OCI-LY1 (cell line): ENCODE measurements around the gene NOS3.
"Not testable (repeated sequence)": the region's sequence is repeated elsewhere in the genome, so short reads cannot be mapped to it uniquely, and the experiment has no call there.

Source experiments
- H2AFZ ChIP-seq: fragments of 200-600 bp; sonication (generic), shearing (Covaris generic); 2 replicates; pipeline ENCODE4 v1.6.0; 2014; ENCODE audit warnings: antibody characterized with exemption, mild to moderate bottlenecking, low read length
- H3F3A ChIP-seq: fragments of 200-600 bp; sonication (generic), shearing (Covaris generic); 2 replicates; pipeline ENCODE4 v1.6.0; 2014; ENCODE audit warnings: mild to moderate bottlenecking, antibody characterized with exemption, low read length, moderate library complexity; ENCODE audit not compliant: insufficient read depth
- H3K27ac ChIP-seq: fragments of 200-600 bp; sonication (generic); 2 replicates; pipeline ENCODE4 v1.5.1; 2014; ENCODE audit warnings: low read length, mixed run types, mild to moderate bottlenecking, low read depth; ENCODE audit not compliant: poor library complexity, severe bottlenecking
- H3K27me3 ChIP-seq: fragments of 200-600 bp; sonication (generic); 2 replicates; pipeline ENCODE4 v1.6.0; 2014; ENCODE audit warnings: antibody characterized with exemption, mild to moderate bottlenecking, low read length, moderate library complexity; ENCODE audit not compliant: insufficient read depth
- H3K36me3 ChIP-seq: fragments of 200-600 bp; sonication (generic); 2 replicates; pipeline ENCODE4 v1.6.1; 2014; ENCODE audit warnings: mild to moderate bottlenecking, antibody characterized with exemption, low read length, moderate library complexity, mixed read lengths; ENCODE audit not compliant: insufficient read depth
- H3K4me1 ChIP-seq: fragments of 200-600 bp; sonication (generic); 2 replicates; pipeline ENCODE4 v1.5.1; 2014; ENCODE audit warnings: mild to moderate bottlenecking, low read length, moderate library complexity; ENCODE audit not compliant: insufficient read depth, severe bottlenecking
- H3K4me2 ChIP-seq: fragments of 200-600 bp; sonication (generic), shearing (Covaris generic); 2 replicates; pipeline ENCODE4 v1.6.1; 2014; ENCODE audit warnings: low read length
- H3K4me3 ChIP-seq: fragments of 200-600 bp; sonication (generic); 2 replicates; pipeline ENCODE4 v1.5.1; 2014; ENCODE audit warnings: low read length, low read depth, mild to moderate bottlenecking, mixed read lengths; ENCODE audit not compliant: poor library complexity, severe bottlenecking
- H3K79me2 ChIP-seq: fragments of 200-600 bp; shearing (Covaris generic); 2 replicates; pipeline ENCODE4 v1.6.1; 2016; ENCODE audit warnings: mixed run types, low read length, mixed read lengths; ENCODE audit not compliant: insufficient read depth
- H3K9ac ChIP-seq: fragments of 200-600 bp; sonication (generic), shearing (Covaris generic); 2 replicates; pipeline ENCODE4 v1.6.1; 2014; ENCODE audit warnings: mild to moderate bottlenecking, low read length, mixed read lengths
- H3K9me2 ChIP-seq: fragments of 200-600 bp; sonication (generic), shearing (Covaris generic); 2 replicates; pipeline ENCODE4 v1.6.1; 2014; ENCODE audit warnings: low read depth, mild to moderate bottlenecking, low read length, mixed read lengths
- H3K9me3 ChIP-seq: fragments of 200-600 bp; shearing (Covaris generic); 2 replicates; pipeline ENCODE4 v1.6.1; 2014; ENCODE audit warnings: low read length, mixed read lengths
- H4K20me1 ChIP-seq: fragments of 200-600 bp; sonication (generic), shearing (Covaris generic); 2 replicates; pipeline ENCODE4 v1.6.0; 2016; ENCODE audit warnings: mild to moderate bottlenecking, low read length; ENCODE audit not compliant: insufficient read depth
- EZH2 ChIP-seq: fragments of 200-600 bp; sonication (generic), shearing (Covaris generic); IDR thresholded peaks from 2 replicates; pipeline ENCODE4 v1.8.0; 2017; ENCODE audit warnings: borderline replicate concordance, mixed run types, mild to moderate bottlenecking, antibody characterized with exemption, low read length, moderate library complexity, mixed read lengths
- TF ChIP-seq, protein P1 (sequence below): fragments of 200-600 bp; sonication (generic), shearing (Covaris generic); IDR thresholded peaks from 2 replicates; pipeline ENCODE4 v1.5.1; 2017; ENCODE audit warnings: mild to moderate bottlenecking, antibody characterized with exemption, low read length, moderate library complexity, mixed read lengths

Gene NOS3

DNA sequence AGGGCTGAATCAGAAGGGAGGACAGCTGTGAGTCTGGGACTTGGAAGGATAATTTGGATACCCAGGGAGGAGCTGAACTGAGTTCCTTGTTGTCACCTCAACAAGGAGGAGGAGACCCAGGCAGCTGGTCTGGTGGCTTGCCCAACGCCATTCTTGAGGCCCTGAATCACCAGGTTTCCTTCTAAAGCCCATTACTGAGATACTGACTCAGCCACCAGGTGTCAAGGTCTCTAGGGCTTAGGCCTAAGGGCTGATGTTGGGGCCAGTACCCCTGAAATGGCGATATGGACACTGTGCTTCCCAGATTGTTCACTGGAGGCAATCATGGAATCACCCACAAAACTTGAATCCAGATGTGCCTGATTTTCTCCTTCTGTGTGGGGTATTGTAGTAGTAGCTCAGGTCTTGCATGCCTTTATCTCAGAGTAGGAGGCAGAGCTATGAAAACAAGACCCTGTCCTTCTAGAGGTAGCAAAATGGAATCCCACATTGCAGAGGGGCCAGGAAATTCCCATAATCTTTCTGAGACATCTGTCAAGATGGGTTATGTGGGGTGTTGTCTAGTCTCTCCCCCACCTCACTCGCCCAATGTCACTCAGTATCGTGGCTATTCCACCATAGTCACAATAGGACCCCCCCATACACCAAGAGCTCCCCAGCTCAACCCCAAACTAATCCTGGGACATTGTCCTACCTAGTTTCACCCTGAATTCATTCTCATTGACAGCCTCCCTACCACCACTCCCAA is 35.3 kb downstream of the NOS3 start:
- Histone ChIP-seq H2AFZ (no peak overlapping the region), H4K20me1 (no peaks in the 10 kb centered on the region), H3K9ac (no peak overlapping the region), H3K4me2 (no peak overlapping the region), H3K27me3 (peaks cover 4% of the 10 kb centered on the region; the same call in 1 of the 2 replicates), H3K4me3 (no peak overlapping the region), H3K9me2 (no peaks in the 10 kb centered on the region), H3K9me3 (no peaks in the 10 kb centered on the region), H3K79me2 (no peaks in the 10 kb centered on the region), H3K36me3 (no peaks in the 10 kb centered on the region), H3K4me1 (peaks cover 24% of the 10 kb centered on the region), H3F3A (no peaks in the 10 kb centered on the region), H3K27ac (no peak overlapping the region)
- no peak for TF ChIP-seq EZH2
- TF ChIP-seq, protein P1, sequence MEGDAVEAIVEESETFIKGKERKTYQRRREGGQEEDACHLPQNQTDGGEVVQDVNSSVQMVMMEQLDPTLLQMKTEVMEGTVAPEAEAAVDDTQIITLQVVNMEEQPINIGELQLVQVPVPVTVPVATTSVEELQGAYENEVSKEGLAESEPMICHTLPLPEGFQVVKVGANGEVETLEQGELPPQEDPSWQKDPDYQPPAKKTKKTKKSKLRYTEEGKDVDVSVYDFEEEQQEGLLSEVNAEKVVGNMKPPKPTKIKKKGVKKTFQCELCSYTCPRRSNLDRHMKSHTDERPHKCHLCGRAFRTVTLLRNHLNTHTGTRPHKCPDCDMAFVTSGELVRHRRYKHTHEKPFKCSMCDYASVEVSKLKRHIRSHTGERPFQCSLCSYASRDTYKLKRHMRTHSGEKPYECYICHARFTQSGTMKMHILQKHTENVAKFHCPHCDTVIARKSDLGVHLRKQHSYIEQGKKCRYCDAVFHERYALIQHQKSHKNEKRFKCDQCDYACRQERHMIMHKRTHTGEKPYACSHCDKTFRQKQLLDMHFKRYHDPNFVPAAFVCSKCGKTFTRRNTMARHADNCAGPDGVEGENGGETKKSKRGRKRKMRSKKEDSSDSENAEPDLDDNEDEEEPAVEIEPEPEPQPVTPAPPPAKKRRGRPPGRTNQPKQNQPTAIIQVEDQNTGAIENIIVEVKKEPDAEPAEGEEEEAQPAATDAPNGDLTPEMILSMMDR: no peak

DNA sequence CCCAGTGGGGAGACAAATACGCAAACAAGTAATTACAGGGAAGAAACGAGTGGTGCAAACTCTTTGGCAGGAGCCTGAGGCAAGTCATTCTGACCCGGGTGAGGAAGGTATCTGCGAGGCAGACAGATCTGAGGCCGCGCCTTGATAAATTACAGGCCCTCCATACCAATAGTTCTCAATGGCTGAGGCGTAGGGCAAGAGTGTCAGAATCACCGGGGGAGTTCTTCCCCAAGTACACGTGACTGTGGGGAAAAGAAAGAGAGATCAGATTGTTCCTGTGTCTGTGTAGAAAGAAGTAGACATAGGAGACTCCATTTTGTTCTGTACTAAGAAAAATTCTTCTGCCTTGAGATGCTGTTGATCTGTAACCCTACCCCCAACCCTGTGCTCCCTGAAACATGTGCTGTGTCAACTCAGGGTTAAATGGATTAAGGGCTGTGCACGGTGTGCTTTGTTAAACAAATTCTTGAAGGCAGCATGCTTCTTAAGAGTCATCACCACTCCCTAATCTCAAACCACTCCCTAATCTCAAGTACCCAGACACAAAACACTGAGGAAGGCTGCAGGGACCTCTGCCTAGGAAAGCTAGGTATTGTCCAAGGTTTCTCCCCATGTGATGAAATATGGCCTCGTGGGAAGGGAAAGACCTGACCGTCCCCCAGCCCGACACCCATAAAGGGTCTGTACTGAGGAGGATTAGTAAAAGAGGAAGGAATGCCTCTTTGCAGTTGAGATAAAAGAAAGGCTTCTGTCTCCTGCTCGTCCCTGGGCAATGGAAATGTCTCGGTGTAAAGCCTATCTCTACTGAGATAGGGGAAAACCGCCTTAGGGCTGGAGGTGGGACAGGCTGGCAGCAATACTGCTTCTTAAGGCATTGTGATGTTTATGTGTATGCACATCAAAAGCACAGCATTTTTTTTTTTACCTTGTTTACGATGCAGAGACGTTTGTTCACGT is 36.2 kb downstream of the NOS3 start:
- H3F3A ChIP-seq, H3K36me3 ChIP-seq, H2AFZ ChIP-seq, H4K20me1 ChIP-seq, H3K9me3 ChIP-seq, H3K27me3 ChIP-seq, H3K79me2 ChIP-seq, H3K9me2 ChIP-seq, H3K27ac ChIP-seq: not testable (repeated sequence)
- Histone ChIP-seq H3K4me2 (peak overlapping the region; percentile 66), H3K9ac (peak overlapping the region; percentile 20; the same call in 1 of the 2 replicates), H3K4me3 (peak overlapping the region; percentile 73), H3K4me1 (peaks cover 24% of the 10 kb centered on the region)

DNA sequence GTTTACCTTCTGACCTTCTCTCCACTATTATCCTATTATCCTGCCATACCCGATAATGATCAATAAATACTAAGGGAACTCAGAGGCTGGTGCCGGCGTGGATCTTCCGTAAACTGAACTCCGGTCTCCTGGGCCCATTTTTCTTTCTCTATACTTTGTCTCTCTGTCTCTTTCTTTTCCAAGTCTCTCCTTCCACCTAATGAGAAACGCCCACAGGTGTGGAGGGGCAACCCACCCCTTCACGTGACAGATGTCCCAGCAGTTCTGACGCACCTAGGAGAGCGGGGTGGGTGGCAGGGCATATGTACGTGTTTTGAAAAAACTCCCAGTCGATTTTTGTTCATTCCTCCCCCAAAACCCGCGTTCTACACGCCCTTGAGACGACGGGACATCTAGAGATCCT is 36.9 kb downstream of the NOS3 start:
- peak overlapping the region; percentile 48; the same call in 1 of the 2 replicates for H2AFZ ChIP-seq
- H3K9ac ChIP-seq: peak overlapping the region; percentile 20
- peak overlapping the region; percentile 73 for H3K4me3 ChIP-seq

DNA sequence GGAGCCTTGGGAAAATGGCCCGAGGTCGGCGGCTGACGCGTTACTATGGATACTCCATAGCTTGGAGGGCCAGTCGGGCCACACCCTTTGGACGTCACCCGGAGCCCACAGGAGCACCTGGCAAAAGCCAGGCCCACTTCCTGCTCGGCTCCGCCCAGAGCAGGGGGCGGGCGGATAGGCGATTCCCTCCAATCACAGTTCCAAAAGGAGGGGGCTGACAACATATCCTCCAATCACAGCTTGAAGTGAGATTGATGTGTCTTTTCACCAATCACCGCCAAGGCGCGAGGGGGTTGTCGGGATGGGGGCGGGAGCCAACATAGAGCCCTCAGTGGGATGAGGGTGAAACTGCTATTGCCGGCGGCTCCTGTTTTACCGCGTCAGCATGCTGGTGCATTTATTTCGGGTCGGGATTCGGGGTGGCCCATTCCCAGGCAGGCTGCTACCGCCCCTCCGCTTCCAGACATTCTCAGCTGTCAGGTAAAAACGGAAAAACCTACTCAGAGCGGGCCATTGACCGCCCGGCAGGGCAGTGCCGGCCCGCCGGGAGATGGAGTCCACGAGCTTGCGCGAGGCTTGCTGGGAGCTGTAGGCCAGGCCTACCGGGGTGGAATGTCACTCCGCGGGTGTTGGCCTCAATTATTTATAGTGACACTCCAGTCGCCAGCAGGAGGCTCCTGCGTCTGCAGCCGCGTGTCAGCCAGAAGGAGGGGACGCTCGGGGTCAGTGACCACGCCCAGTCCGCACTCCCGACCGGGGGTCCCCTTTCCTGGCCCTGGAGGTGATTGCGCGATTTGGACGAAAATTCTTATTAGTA is 37.5 kb downstream of the NOS3 start, which contains the start of gene ABCB8:
ABCB8 (plus strand) TSS at position 320 of the 817 bp plus-strand sequence; CDS start at position 386, 66 bp downstream.
- TF ChIP-seq, protein P1: peak; percentile 54
- TF ChIP-seq EZH2: no peak

More for the DNA sequence above, 36.9 kb downstream of the NOS3 start:
- Histone ChIP-seq H3K4me1 (peaks cover 24% of the 10 kb centered on the region), H3K4me2 (peak overlapping the region; percentile 66)
- H3K9me2 ChIP-seq, H4K20me1 ChIP-seq, H3K27ac ChIP-seq, H3K27me3 ChIP-seq, H3K36me3 ChIP-seq, H3K79me2 ChIP-seq, H3K9me3 ChIP-seq, H3F3A ChIP-seq: not testable (repeated sequence)

More for the DNA sequence above, 37.5 kb downstream of the NOS3 start, which contains the start of gene ABCB8:
- peak within 1 kb of the TSS; percentile 48; the same call in 1 of the 2 replicates for H2AFZ ChIP-seq
- H3K9me3 ChIP-seq: no peaks in the 10 kb centered on the region
- no peaks in the 10 kb centered on the region for H3F3A ChIP-seq
- H3K27ac ChIP-seq: peak within 1 kb of the TSS; percentile 5
- H3K4me2 ChIP-seq: peak within 1 kb of the TSS; percentile 66
- peak within 1 kb of the TSS; percentile 71 for H3K9ac ChIP-seq
- H3K36me3 ChIP-seq: no peaks in the 10 kb centered on the region
- no peaks in the 10 kb centered on the region for H3K27me3 ChIP-seq
- H3K79me2 ChIP-seq: no peaks in the 10 kb centered on the region
- H4K20me1 ChIP-seq: no peaks in the 10 kb centered on the region
- peaks cover 24% of the 10 kb centered on the region for H3K4me1 ChIP-seq
- H3K9me2 ChIP-seq: no peaks in the 10 kb centered on the region
- H3K4me3 ChIP-seq: peak within 1 kb of the TSS; percentile 73
